ENCODE measurements around the gene HSFX1.
"Not testable (repeated sequence)": the region's sequence is repeated elsewhere in the genome, so short reads cannot be mapped to it uniquely, and the experiment has no call there.

The HSFX1 gene

GRCh38 chrX:149758068-149758714 is 15.7 kb upstream of the HSFX1 start:
- Histone ChIP-seq H4K20me1 (ENCODE audit: insufficient read depth, low read length, poor library complexity, severe bottlenecking) (no peaks in the 10 kb centered on the region), H3K4me1 (ENCODE audit: insufficient read depth, low read length, poor library complexity, severe bottlenecking) (no peaks in the 10 kb centered on the region), H2AFZ (ENCODE audit: low read length) (no peak overlapping the region), H3K79me2 (ENCODE audit: insufficient read depth, low read length) (no peaks in the 10 kb centered on the region), H3K9ac (ENCODE audit: low read depth, low read length, poor library complexity, severe bottlenecking) (no peak overlapping the region), H3K36me3 (ENCODE audit: insufficient read depth, low read length) (no peaks in the 10 kb centered on the region), H3K4me3 (ENCODE audit: low read length, poor library complexity, severe bottlenecking) (no peak overlapping the region), H3F3A (ENCODE audit: low read depth) (no peaks in the 10 kb centered on the region), H3K27me3 (ENCODE audit: insufficient read depth, low read length, poor library complexity, severe bottlenecking) (no peaks in the 10 kb centered on the region), H3K4me2 (ENCODE audit: low read depth, low read length, poor library complexity, severe bottlenecking) (no peak overlapping the region), H3K9me2 (replicated peaks; ENCODE audit: low read depth, low read length) (no peaks in the 10 kb centered on the region), H3K9me3 (ENCODE audit: insufficient read depth, low read depth, low read length) (no peaks in the 10 kb centered on the region)
- TF ChIP-seq CTCF (conservative IDR thresholded peaks at IDR 0.05; ENCODE audit: low read length) = no peak
- TF ChIP-seq EZH2phosphoT487 (IDR thresholded peaks at IDR 0.05; ENCODE audit: borderline replicate concordance) = no peak

- H3K9me2 ChIP-seq (replicated peaks; ENCODE audit: low read depth, low read length); H3K9ac ChIP-seq (ENCODE audit: low read depth, low read length, poor library complexity, severe bottlenecking); H3K4me2 ChIP-seq (ENCODE audit: low read depth, low read length, poor library complexity, severe bottlenecking); H3K79me2 ChIP-seq (ENCODE audit: insufficient read depth, low read length); H3K4me1 ChIP-seq (ENCODE audit: insufficient read depth, low read length, poor library complexity, severe bottlenecking); H4K20me1 ChIP-seq (ENCODE audit: insufficient read depth, low read length, poor library complexity, severe bottlenecking); H3K27me3 ChIP-seq (ENCODE audit: insufficient read depth, low read length, poor library complexity, severe bottlenecking); H2AFZ ChIP-seq (ENCODE audit: low read length); H3K36me3 ChIP-seq (ENCODE audit: insufficient read depth, low read length); H3K4me3 ChIP-seq (ENCODE audit: low read length, poor library complexity, severe bottlenecking); H3F3A ChIP-seq (ENCODE audit: low read depth); H3K9me3 ChIP-seq (ENCODE audit: insufficient read depth, low read depth, low read length): not testable (repeated sequence)
Measured at GRCh38 chrX:149758715-149759078, 15.2 kb upstream of the HSFX1 start.

GRCh38 chrX:149759824-149760223 is 14.0 kb upstream of the HSFX1 start:
- no peaks in the 10 kb centered on the region for H3K36me3 ChIP-seq (ENCODE audit: insufficient read depth, low read length)
- no peaks in the 10 kb centered on the region for H3K27me3 ChIP-seq (ENCODE audit: insufficient read depth, low read length, poor library complexity, severe bottlenecking)
- no peaks in the 10 kb centered on the region for H3F3A ChIP-seq (ENCODE audit: low read depth)
- H2AFZ ChIP-seq (ENCODE audit: low read length) = no peak overlapping the region
- no peaks in the 10 kb centered on the region for H3K4me1 ChIP-seq (ENCODE audit: insufficient read depth, low read length, poor library complexity, severe bottlenecking)
- H3K9me3 ChIP-seq (ENCODE audit: insufficient read depth, low read depth, low read length) = no peaks in the 10 kb centered on the region
- TF ChIP-seq EZH2phosphoT487 (IDR thresholded peaks at IDR 0.05; ENCODE audit: borderline replicate concordance) = no peak
- no peak for TF ChIP-seq CTCF (conservative IDR thresholded peaks at IDR 0.05; ENCODE audit: low read length)
- H3K4me2 ChIP-seq (ENCODE audit: low read depth, low read length, poor library complexity, severe bottlenecking) = no peak overlapping the region
- no peaks in the 10 kb centered on the region for H3K9me2 ChIP-seq (replicated peaks; ENCODE audit: low read depth, low read length)
- H4K20me1 ChIP-seq (ENCODE audit: insufficient read depth, low read length, poor library complexity, severe bottlenecking) = no peaks in the 10 kb centered on the region
- H3K79me2 ChIP-seq (ENCODE audit: insufficient read depth, low read length) = no peaks in the 10 kb centered on the region
- H3K4me3 ChIP-seq (ENCODE audit: low read length, poor library complexity, severe bottlenecking) = no peak overlapping the region
- H3K9ac ChIP-seq (ENCODE audit: low read depth, low read length, poor library complexity, severe bottlenecking) = no peak overlapping the region

GRCh38 chrX:149760965-149761364 is 12.9 kb upstream of the HSFX1 start:
- no peaks in the 10 kb centered on the region for H3K36me3 ChIP-seq (ENCODE audit: insufficient read depth, low read length)
- H3K4me2 ChIP-seq (ENCODE audit: low read depth, low read length, poor library complexity, severe bottlenecking) = no peak overlapping the region
- no peak overlapping the region for H3K9ac ChIP-seq (ENCODE audit: low read depth, low read length, poor library complexity, severe bottlenecking)
- no peaks in the 10 kb centered on the region for H3K79me2 ChIP-seq (ENCODE audit: insufficient read depth, low read length)
- no peak overlapping the region for H3K4me3 ChIP-seq (ENCODE audit: low read length, poor library complexity, severe bottlenecking)
- no peaks in the 10 kb centered on the region for H3F3A ChIP-seq (ENCODE audit: low read depth)
- no peak overlapping the region for H2AFZ ChIP-seq (ENCODE audit: low read length)
- H4K20me1 ChIP-seq (ENCODE audit: insufficient read depth, low read length, poor library complexity, severe bottlenecking) = no peaks in the 10 kb centered on the region
- TF ChIP-seq EZH2phosphoT487 (IDR thresholded peaks at IDR 0.05; ENCODE audit: borderline replicate concordance) (no peak), CTCF (conservative IDR thresholded peaks at IDR 0.05; ENCODE audit: low read length) (no peak)
- no peaks in the 10 kb centered on the region for H3K9me2 ChIP-seq (replicated peaks; ENCODE audit: low read depth, low read length)
- no peaks in the 10 kb centered on the region for H3K9me3 ChIP-seq (ENCODE audit: insufficient read depth, low read depth, low read length)
- H3K4me1 ChIP-seq (ENCODE audit: insufficient read depth, low read length, poor library complexity, severe bottlenecking) = no peaks in the 10 kb centered on the region
- H3K27me3 ChIP-seq (ENCODE audit: insufficient read depth, low read length, poor library complexity, severe bottlenecking) = no peaks in the 10 kb centered on the region

GRCh38 chrX:149761858-149762674 is 11.8 kb upstream of the HSFX1 start:
- H3K4me2 ChIP-seq (ENCODE audit: low read depth, low read length, poor library complexity, severe bottlenecking); H3K36me3 ChIP-seq (ENCODE audit: insufficient read depth, low read length); H2AFZ ChIP-seq (ENCODE audit: low read length); H3F3A ChIP-seq (ENCODE audit: low read depth); H3K9me3 ChIP-seq (ENCODE audit: insufficient read depth, low read depth, low read length); H3K4me1 ChIP-seq (ENCODE audit: insufficient read depth, low read length, poor library complexity, severe bottlenecking); H3K27me3 ChIP-seq (ENCODE audit: insufficient read depth, low read length, poor library complexity, severe bottlenecking); H4K20me1 ChIP-seq (ENCODE audit: insufficient read depth, low read length, poor library complexity, severe bottlenecking); H3K4me3 ChIP-seq (ENCODE audit: low read length, poor library complexity, severe bottlenecking); H3K9ac ChIP-seq (ENCODE audit: low read depth, low read length, poor library complexity, severe bottlenecking); H3K9me2 ChIP-seq (replicated peaks; ENCODE audit: low read depth, low read length); H3K79me2 ChIP-seq (ENCODE audit: insufficient read depth, low read length): not testable (repeated sequence)
